Mucosa of descending colon (tissue), 3 donors: ENCODE results near the gene CDC42BPB. TPM values are rescaled to one million over a fixed set of nuclear protein-coding genes. Genes with fewer than 3 reads are reported as not detected.

Experiments
- ATAC-seq: fragments of 200-7000 bp; cut with Tn5 transposase; one replicate; pipeline ENCODE4 v1.9.1; 2020; ENCODE audit warnings: mild to moderate bottlenecking, moderate library complexity
- DNase-seq, 3 donors: peaks; one replicate each; pipeline ENCODE4 v3.0.0-alpha.2; 2020
- H3K36me3 ChIP-seq: fragments of 200-600 bp; one replicate; pipeline ENCODE4 v1.8.0; 2021; ENCODE audit warnings: low read depth, mild to moderate bottlenecking
- H3K4me1 ChIP-seq: fragments of 200-600 bp; one replicate; pipeline ENCODE4 v1.8.0; 2021; ENCODE audit warnings: low read depth, mild to moderate bottlenecking
- H3K4me3 ChIP-seq: fragments of 200-600 bp; one replicate; pipeline ENCODE4 v1.8.0; 2021; ENCODE audit warnings: mild to moderate bottlenecking
- H3K9me3 ChIP-seq: fragments of 200-600 bp; one replicate; pipeline ENCODE4 v1.8.0; 2021; ENCODE audit warnings: mild to moderate bottlenecking
- CTCF ChIP-seq: fragments of 200-600 bp; IDR thresholded peaks from one replicate; pipeline ENCODE4 v1.8.0; 2022; ENCODE audit warnings: antibody characterized with exemption, mild to moderate bottlenecking
- intact Hi-C, 2 donors: fragments of 100-400 bp; cut with DNase I in 1 of 2; cut with micrococcal nuclease in 1 of 2; formaldehyde crosslinking; loops; one replicate each; pipeline versions ENCODE4 v1.11.0 to v1.11.1; 2022; cut with DNase I, micrococcal nuclease
- total RNA-seq, 3 donors: library from RNA; stranded (reverse); fragmentation: NEBNext Ultra II Directional in 2 of 3; extraction: Animal tissue kit (Norgen Biotek cat#: 25700) in 2 of 3; gene quantifications; one replicate each; pipeline versions ENCODE4 v1.2.1 to v1.2.4, GENCODE V29; 2021 to 2023
- donor health status: DM: no; HTN: no; CAD: no; lungs with moderate emphysema.
- donor health status: DM: no; HTN: no; CAD: no.
- donor health status: DM: no; HTN: yes; CAD: no.

CDC42BPB gene
- total RNA-seq, 3 donors from 2014 or later, result 77.6 to 106 (median 84.4) TPM

GRCh38 chr14:102980409-102980810, 76.9 kb downstream of the CDC42BPB start:
- no peaks in the 10 kb centered on the region for H3K9me3 ChIP-seq
- H3K36me3 ChIP-seq, result peaks cover 9% of the 10 kb centered on the region
- no peak overlapping the region for H3K4me3 ChIP-seq
- ATAC-seq (no peak), DNase-seq (no peak)
- no peak for TF ChIP-seq CTCF
- intact Hi-C loops, result no loop called here
- H3K4me1 ChIP-seq, result no peaks in the 10 kb centered on the region

- TF ChIP-seq CTCF, result no peak
- Histone ChIP-seq H3K4me3 (no peak overlapping the region), H3K4me1 (no peaks in the 10 kb centered on the region), H3K36me3 (peaks cover 11% of the 10 kb centered on the region), H3K9me3 (no peaks in the 10 kb centered on the region)
- no peak for DNase-seq
- no peak for ATAC-seq
- intact Hi-C loops, result no loop called here
These were observed 77.9 kb downstream of the CDC42BPB start for GRCh38 chr14:102979406-102979805.

GRCh38 chr14:102977475-102977874, 79.9 kb downstream of the CDC42BPB start:
- intact Hi-C loops, result no loop called here
- Histone ChIP-seq H3K9me3 (no peaks in the 10 kb centered on the region), H3K4me1 (no peaks in the 10 kb centered on the region), H3K36me3 (peaks cover 8% of the 10 kb centered on the region), H3K4me3 (no peak overlapping the region)
- DNase-seq (no peak), ATAC-seq (no peak)
- TF ChIP-seq CTCF, result no peak

- peaks cover 8% of the 10 kb centered on the region for H3K36me3 ChIP-seq
- no peak for TF ChIP-seq CTCF
These were observed 81.7 kb downstream of the CDC42BPB start for GRCh38 chr14:102975662-102976061.

GRCh38 chr14:102973706-102974285, 83.6 kb downstream of the CDC42BPB start:
- H3K4me3 ChIP-seq, result no peak overlapping the region
- no peak for ATAC-seq
- intact Hi-C loops, result no loop called here
- H3K36me3 ChIP-seq, result peaks cover 15% of the 10 kb centered on the region
- no peaks in the 10 kb centered on the region for H3K9me3 ChIP-seq
- TF ChIP-seq CTCF, result no peak
- no peak for DNase-seq
- H3K4me1 ChIP-seq, result no peaks in the 10 kb centered on the region

More at GRCh38 chr14:102975662-102976061, 81.7 kb downstream of the CDC42BPB start:
- H3K9me3 ChIP-seq, result no peaks in the 10 kb centered on the region
- no peak overlapping the region for H3K4me3 ChIP-seq
- no peaks in the 10 kb centered on the region for H3K4me1 ChIP-seq
- intact Hi-C loops, result no loop called here
- DNase-seq (no peak), ATAC-seq (no peak)
